Body of pancreas (tissue), 4 donors: Measurements from ENCODE around the gene TUBGCP5.

Experiments
- POLR2A ChIP-seq, 3 donors: fragments of 450-650 bp; IDR thresholded peaks; one replicate each; pipeline ENCODE4 v1.6.1; 2016; ENCODE audit warnings: antibody characterized with exemption in 3 of 3, mild to moderate bottlenecking in 2 of 3
- TF ChIP-seq, protein P1 (sequence below), 7 experiments: fragments of 450-650 bp in 4 of 7; fragments of 200-600 bp in 3 of 7; sonication (generic) in 3 of 7; IDR thresholded peaks; one replicate each; pipeline ENCODE4 v1.5.1; 2016 to 2019; ENCODE audit warnings: antibody characterized with exemption in 7 of 7

DNA sequence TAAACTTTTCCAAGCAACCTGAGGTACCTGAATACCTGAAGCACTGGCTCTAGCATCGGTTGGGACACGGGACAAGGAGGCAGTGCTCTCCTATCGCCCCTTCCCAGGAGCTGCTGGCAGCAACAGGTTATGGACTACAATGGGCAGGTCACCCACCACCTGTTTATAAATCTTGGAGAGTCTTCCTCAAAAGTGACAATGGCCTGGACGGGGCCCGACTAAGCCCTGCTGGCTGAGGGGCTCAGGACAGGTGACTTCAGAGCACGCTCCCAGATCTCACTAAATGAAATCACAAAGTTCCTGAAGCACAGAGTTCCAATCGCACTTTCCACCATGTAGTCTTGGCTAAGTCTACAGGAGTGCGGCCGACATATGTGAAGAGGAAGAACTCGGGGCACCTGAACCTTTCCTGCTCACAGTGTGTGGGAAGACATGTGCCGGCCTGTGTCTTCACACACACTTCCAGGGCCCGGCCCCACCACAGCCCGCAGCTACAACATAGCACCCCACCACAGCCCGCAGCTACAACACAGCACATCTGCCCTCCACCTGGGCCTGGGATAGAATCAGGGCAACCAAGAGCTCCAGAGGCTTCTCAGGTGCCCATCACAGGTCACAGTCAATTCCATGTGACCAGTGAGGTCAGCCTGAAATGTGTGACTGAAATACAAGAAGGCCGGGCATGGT lies 72.1 kb downstream of the TUBGCP5 start:
- TF ChIP-seq, protein P1, sequence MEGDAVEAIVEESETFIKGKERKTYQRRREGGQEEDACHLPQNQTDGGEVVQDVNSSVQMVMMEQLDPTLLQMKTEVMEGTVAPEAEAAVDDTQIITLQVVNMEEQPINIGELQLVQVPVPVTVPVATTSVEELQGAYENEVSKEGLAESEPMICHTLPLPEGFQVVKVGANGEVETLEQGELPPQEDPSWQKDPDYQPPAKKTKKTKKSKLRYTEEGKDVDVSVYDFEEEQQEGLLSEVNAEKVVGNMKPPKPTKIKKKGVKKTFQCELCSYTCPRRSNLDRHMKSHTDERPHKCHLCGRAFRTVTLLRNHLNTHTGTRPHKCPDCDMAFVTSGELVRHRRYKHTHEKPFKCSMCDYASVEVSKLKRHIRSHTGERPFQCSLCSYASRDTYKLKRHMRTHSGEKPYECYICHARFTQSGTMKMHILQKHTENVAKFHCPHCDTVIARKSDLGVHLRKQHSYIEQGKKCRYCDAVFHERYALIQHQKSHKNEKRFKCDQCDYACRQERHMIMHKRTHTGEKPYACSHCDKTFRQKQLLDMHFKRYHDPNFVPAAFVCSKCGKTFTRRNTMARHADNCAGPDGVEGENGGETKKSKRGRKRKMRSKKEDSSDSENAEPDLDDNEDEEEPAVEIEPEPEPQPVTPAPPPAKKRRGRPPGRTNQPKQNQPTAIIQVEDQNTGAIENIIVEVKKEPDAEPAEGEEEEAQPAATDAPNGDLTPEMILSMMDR (IDR thresholded peaks at IDR 0.05), result no peak
- TF ChIP-seq POLR2A (IDR thresholded peaks at IDR 0.05), result no peak
